HFF-Myc (cell line): ENCODE measurements around the gene FBXW4.

Source experiments
- DNase-seq: peaks from one replicate; pipeline ENCODE4 v3.0.0-alpha.2; 2011; ENCODE audit warnings: low read depth; ENCODE audit errors: extremely low read depth
- H3K4me3 ChIP-seq: replicated peaks from 2 replicates; pipeline ENCODE4 v1.5.1; 2011; ENCODE audit warnings: low read depth, mild to moderate bottlenecking, control low read depth, low read length
- CTCF ChIP-seq: IDR thresholded peaks from 2 replicates; pipeline ENCODE4 v1.5.1; 2012; ENCODE audit warnings: mild to moderate bottlenecking, low read depth, low read length, control low read depth; ENCODE audit errors: missing control alignments

FBXW4 gene

GRCh38 chr10:101725296-101726114, 30.5 kb upstream of the FBXW4 start:
- TF ChIP-seq CTCF: no peak
- DNase-seq: no peak
- H3K4me3 ChIP-seq: no peak overlapping the region

DNA sequence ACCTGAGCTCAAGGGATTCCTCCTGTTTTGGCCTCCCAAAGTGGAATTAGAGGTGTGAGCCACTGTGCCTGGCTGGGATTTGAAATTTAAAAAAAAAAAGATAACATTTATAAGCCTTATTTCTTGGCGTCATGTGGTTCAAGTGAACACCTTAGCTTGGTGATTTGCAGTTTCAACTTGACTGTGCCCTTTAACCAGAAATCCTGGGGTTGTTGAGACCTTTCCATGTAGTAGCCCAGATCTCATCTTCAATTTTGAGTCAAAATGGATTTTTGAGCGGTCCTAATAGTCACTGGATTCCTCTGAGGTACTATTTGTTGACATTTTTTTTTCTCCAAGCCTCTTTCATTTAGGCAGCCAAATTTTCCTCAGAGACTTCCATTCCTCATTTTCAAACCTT, 29.5 kb upstream of the FBXW4 start:
- no peak for TF ChIP-seq CTCF
- no peak overlapping the region for H3K4me3 ChIP-seq
- no peak for DNase-seq

DNA sequence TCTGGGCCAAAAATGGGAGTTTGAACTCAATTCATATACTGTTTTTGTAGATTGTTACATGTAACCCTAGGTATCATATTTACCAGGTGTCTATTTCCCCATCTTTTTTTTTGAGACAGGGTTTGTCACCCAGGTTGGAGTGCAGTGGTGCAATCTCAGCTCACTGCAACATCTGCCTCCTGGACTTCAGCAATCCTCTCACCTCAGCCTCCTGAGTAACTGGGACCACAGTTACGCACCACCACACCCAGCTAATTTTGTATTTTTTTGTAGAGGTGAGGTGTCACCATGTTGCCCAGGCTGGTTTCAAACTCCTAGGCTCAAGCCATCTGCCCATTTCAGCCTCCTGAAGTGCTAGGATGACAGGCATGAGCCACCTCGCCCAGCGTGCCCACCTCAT, 28.2 kb upstream of the FBXW4 start:
- no peak for DNase-seq
- TF ChIP-seq CTCF: no peak
- H3K4me3 ChIP-seq: no peak overlapping the region

- no peak overlapping the region for H3K4me3 ChIP-seq
- no peak for DNase-seq
- TF ChIP-seq CTCF: no peak
Observed at GRCh38 chr10:101721806-101722205, 26.8 kb upstream of the FBXW4 start.

GRCh38 chr10:101720606-101721230, 25.7 kb upstream of the FBXW4 start:
- no peak overlapping the region for H3K4me3 ChIP-seq
- no peak for TF ChIP-seq CTCF
- no peak for DNase-seq

- no peak for TF ChIP-seq CTCF
- no peak for DNase-seq
- H3K4me3 ChIP-seq: no peak overlapping the region
Observed at GRCh38 chr10:101718690-101719275, 23.8 kb upstream of the FBXW4 start.
